Liver (tissue), 10 donors: ENCODE results near the gene PARP12. TPM values are rescaled to one million over a fixed set of nuclear protein-coding genes. Genes with fewer than 3 reads are reported as not detected.

Experiments used
- DNase-seq: peaks from one replicate; pipeline ENCODE4 v3.0.0-alpha.2; 2017; ENCODE audit warnings: low spot score
- H3K27ac ChIP-seq, 2 donors: one replicate each; pipeline ENCODE4 v1.7.0; 2013; ENCODE audit warnings: inconsistent platforms in 2 of 2, low read length in 2 of 2, control low read depth in 1 of 2, low read depth in 1 of 2, mild to moderate bottlenecking in 1 of 2
- H3K27me3 ChIP-seq, 4 donors: one replicate each; pipeline versions ENCODE4 v1.6.1 to v1.7.0; 2013; ENCODE audit warnings: low read length in 3 of 4, inconsistent platforms in 1 of 4, mild to moderate bottlenecking in 1 of 4, moderate library complexity in 1 of 4; ENCODE audit not compliant: control insufficient read depth in 4 of 4, insufficient read depth in 4 of 4
- H3K36me3 ChIP-seq, 4 donors: one replicate each; pipeline versions ENCODE4 v1.6.1 to v1.7.0; 2013; ENCODE audit warnings: low read length in 3 of 4, mild to moderate bottlenecking in 3 of 4, low read depth in 1 of 4, moderate library complexity in 1 of 4; ENCODE audit not compliant: control insufficient read depth in 4 of 4, insufficient read depth in 3 of 4
- H3K4me1 ChIP-seq, 4 donors: one replicate each; pipeline versions ENCODE4 v1.6.1 to v1.7.0; 2013; ENCODE audit warnings: low read length in 3 of 4, mild to moderate bottlenecking in 3 of 4, moderate library complexity in 1 of 4; ENCODE audit not compliant: control insufficient read depth in 4 of 4, insufficient read depth in 4 of 4
- H3K4me3 ChIP-seq, 3 donors: one replicate each; pipeline versions ENCODE4 v1.6.1 to v1.7.0; 2013; ENCODE audit warnings: low read length in 3 of 3, control low read depth in 1 of 3, low read depth in 1 of 3, mild to moderate bottlenecking in 1 of 3
- H3K9ac ChIP-seq, 2 donors: one replicate each; pipeline ENCODE4 v1.7.0; 2013; ENCODE audit warnings: low read length in 2 of 2, mild to moderate bottlenecking in 2 of 2, moderate library complexity in 2 of 2, control low read depth in 1 of 2, low read depth in 1 of 2
- H3K9me3 ChIP-seq, 4 donors: one replicate each; pipeline versions ENCODE4 v1.6.1 to v1.7.0; 2013; ENCODE audit warnings: low read length in 3 of 4; ENCODE audit not compliant: control insufficient read depth in 4 of 4
- EGR1 ChIP-seq, 2 donors: IDR thresholded peaks; 2 replicates each; pipeline ENCODE4 v1.6.1; 2016 to 2018; ENCODE audit warnings: antibody characterized with exemption in 2 of 2, low read depth in 2 of 2
- HNF4A ChIP-seq, 2 donors: conservative IDR thresholded peaks; 2 replicates each; pipeline ENCODE4 v1.6.1; 2016; ENCODE audit warnings: antibody characterized with exemption in 2 of 2, mild to moderate bottlenecking in 2 of 2
- TAF1 ChIP-seq: conservative IDR thresholded peaks from 2 replicates; pipeline ENCODE4 v1.6.1; 2016; ENCODE audit warnings: antibody characterized with exemption, mild to moderate bottlenecking
- WGBS: extraction: QIAGEN DNeasy Blood & Tissue Kit; methylation state at CpG from one replicate; pipeline ENCODE4 v1.1.7; 2013; 5-methylcytosine and 5-hydroxymethylcytosine counted together
- polyA plus RNA-seq, 2 donors: library from polyadenylated mRNA; stranded (reverse) in 1 of 2; unstranded in 1 of 2; fragments of 200-250 nt in 1 of 2; fragments of >200 nt in 1 of 2; fragmentation: Nextera tagmentation in 1 of 2; extraction: Ambion mirVana in 1 of 2; gene quantifications; one replicate each; pipeline versions ENCODE4 v1.2.1 to v1.2.3, GENCODE V29; 2013 to 2015
- small RNA-seq: library from RNA; depleted of rRNA; stranded (forward); fragments of <200 nt; gene quantifications from one replicate; pipeline ENCODE3, GENCODE V24; 2014
- total RNA-seq, 2 donors: library from RNA; depleted of rRNA; stranded (reverse); fragments of >200 nt; gene quantifications; one replicate each; pipeline ENCODE4 v1.2.3, GENCODE V29; 2014
- TF ChIP-seq, protein P1 (sequence below): IDR thresholded peaks from 2 replicates; pipeline ENCODE4 v1.6.1; 2016; ENCODE audit warnings: antibody characterized with exemption
- TF ChIP-seq, protein P2 (sequence below): fragments of 150-350 bp; IDR thresholded peaks from 2 replicates; pipeline ENCODE4 v1.5.1; 2017; ENCODE audit warnings: improper control_type of control experiment, low read depth, low read length; ENCODE audit not compliant: missing input control
- donor health status: healthy.
- donor health status: healthy.
- donor health status: healthy.
- donor health status: healthy.
- donor health status: healthy.

The PARP12 gene
- total and polyA plus RNA-seq, 4 donors: 13.3 to 32.7 (median 19.8) TPM

DNA sequence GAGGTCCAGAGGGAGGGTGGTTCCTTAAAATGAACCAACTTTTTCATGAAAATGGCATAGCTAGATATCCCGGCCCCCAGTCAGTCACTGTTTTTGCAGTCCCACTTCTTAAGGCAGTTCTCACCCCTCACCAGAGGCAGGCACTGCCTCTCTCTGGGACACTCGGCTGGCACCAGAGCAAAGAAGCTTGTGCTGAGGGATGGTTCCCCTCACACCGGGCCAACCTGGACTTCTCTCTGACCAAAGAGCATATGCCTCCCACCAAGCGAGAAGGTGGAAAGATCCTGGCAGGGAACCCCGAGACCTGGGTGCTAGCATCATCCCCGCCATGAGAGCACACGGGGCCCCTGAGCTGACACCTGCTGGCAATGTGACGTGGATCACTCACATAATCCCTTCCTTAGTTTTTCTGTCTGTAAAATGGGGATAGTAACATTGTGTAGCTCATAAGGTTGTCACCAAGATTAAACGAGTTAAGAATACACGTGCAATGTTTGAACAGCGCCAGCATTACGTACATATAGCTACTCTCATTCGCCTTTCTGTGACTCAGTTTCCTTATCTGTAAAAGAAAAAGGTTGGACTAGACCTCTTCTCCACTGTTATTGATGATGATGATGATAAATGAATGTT lies 88.5 kb downstream of the PARP12 start:
- Histone ChIP-seq H3K9me3 (no peaks in the 10 kb centered on the region), H3K27ac (no peak overlapping the region), H3K4me3 (no peak overlapping the region), H3K36me3 (peaks cover 0 to 3% (median 0%) of the 10 kb centered on the region in 4 donors), H3K9ac (no peak overlapping the region), H3K27me3 (no peaks in the 10 kb centered on the region), H3K4me1 (no peaks in the 10 kb centered on the region)
- TF ChIP-seq, protein P1, sequence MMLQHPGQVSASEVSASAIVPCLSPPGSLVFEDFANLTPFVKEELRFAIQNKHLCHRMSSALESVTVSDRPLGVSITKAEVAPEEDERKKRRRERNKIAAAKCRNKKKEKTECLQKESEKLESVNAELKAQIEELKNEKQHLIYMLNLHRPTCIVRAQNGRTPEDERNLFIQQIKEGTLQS: no peak
- TF ChIP-seq EGR1 (IDR thresholded peaks at IDR 0.05; ENCODE audit: low read depth in 2 of 2): no peak
- TF ChIP-seq HNF4A (conservative IDR thresholded peaks at IDR 0.05): no peak
- TF ChIP-seq, protein P2, sequence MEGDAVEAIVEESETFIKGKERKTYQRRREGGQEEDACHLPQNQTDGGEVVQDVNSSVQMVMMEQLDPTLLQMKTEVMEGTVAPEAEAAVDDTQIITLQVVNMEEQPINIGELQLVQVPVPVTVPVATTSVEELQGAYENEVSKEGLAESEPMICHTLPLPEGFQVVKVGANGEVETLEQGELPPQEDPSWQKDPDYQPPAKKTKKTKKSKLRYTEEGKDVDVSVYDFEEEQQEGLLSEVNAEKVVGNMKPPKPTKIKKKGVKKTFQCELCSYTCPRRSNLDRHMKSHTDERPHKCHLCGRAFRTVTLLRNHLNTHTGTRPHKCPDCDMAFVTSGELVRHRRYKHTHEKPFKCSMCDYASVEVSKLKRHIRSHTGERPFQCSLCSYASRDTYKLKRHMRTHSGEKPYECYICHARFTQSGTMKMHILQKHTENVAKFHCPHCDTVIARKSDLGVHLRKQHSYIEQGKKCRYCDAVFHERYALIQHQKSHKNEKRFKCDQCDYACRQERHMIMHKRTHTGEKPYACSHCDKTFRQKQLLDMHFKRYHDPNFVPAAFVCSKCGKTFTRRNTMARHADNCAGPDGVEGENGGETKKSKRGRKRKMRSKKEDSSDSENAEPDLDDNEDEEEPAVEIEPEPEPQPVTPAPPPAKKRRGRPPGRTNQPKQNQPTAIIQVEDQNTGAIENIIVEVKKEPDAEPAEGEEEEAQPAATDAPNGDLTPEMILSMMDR: no peak
- TF ChIP-seq TAF1: no peak
- DNase-seq: no peak
- WGBS: 92% methylated on average over 13 of the region's 13 CpGs

Small RNA genes lying within 50 kb of the gene (small RNA-seq; reads per million reads assigned to genes)
- not detected for gene RF00019

Other genes starting within 250 kb of the PARP12 start
- gene TBXAS1, start 233.7 kb downstream of the PARP12 start, total RNA-seq: 10 to 100 TPM; 15.4 to 22.4 TPM
- 1 to 10 TPM; 4.1 to 9.0 TPM for gene TBXAS1, start 233.7 kb downstream of the PARP12 start, polyA plus RNA-seq
- 10 to 100 TPM; 17.2 to 27.5 TPM for gene KDM7A, start 114.0 kb upstream of the PARP12 start, total RNA-seq
- gene KDM7A, start 114.0 kb upstream of the PARP12 start, polyA plus RNA-seq: 1 to 10 TPM; 1.9 to 2.5 TPM